ENCODE measurements around the gene GFI1B. TPM values are rescaled to one million over a fixed set of nuclear protein-coding genes. Genes with fewer than 3 reads are reported as not detected.

The GFI1B gene
- total RNA-seq, 1 donor from 2014 or later: not detected

DNA sequence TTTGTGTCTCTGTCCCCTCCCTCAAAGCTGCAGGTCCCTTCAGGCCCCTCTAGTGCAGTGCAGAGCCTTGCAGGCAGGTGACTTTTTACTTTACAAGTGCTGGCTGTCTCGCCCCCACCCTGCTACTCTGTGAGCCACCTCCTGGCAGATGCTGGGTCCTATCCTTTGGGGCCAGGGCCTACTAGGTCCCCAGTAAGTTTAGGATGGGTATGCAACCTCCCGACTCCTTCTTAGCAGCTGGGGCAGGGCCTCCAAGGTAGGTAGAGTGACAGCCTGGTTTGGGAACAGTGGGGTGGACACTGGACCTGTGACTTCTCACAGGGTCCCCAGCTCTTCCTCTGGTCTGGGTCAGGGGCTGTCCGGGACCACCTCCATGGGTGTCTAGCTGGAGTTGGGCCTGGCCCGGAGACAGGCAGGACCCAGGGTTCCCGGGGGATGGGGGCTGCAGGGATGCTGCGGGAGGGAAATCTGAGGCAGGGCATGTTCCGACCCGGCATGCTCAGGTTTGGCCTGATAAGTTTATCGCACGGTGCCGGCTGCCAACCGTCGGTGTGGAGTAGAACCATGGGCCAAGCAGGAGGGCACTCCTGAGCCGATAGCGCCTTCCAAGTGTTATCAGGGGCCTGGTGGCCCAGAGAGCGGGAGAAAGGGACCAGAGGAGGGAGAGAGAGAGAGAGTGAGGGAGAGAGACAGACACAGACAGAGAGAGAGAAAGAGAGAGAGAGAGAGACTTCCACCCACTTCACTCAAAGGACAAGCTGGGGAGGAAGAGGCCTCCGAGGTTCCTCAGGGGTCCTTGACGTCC is 20.5 kb downstream of the GFI1B start:
- FAIRE-seq: no peak
- H3K9me3 ChIP-seq (ENCODE audit: insufficient read depth, low read depth, low read length): no peaks in the 10 kb centered on the region
- Mint-ChIP-seq H3K9me3 (ENCODE audit: unreplicated experiment) (no peaks in the 10 kb centered on the region), H3K36me3 (ENCODE audit: low read depth, unreplicated experiment) (no peaks in the 10 kb centered on the region), H3K27me3 (ENCODE audit: low read depth, unreplicated experiment) (peaks cover 39% of the 10 kb centered on the region), H3K4me1 (ENCODE audit: low read depth, unreplicated experiment) (peaks cover 12% of the 10 kb centered on the region), H3K27ac (ENCODE audit: unreplicated experiment) (no peak overlapping the region), H3K4me3 (ENCODE audit: unreplicated experiment) (no peak overlapping the region)
- no peaks in the 10 kb centered on the region for H3K79me2 ChIP-seq (ENCODE audit: insufficient read depth, low read length)
- H3K4me3 ChIP-seq (ENCODE audit: insufficient read depth, low read depth, low read length): no peak overlapping the region
- no peak overlapping the region for H3K4me2 ChIP-seq (ENCODE audit: low read length)
- no peak overlapping the region for H3K9ac ChIP-seq (ENCODE audit: low read length)
- no peak overlapping the region for H2AFZ ChIP-seq (ENCODE audit: low read depth, low read length)
- TF ChIP-seq EZH2 (IDR thresholded peaks at IDR 0.05; ENCODE audit: insufficient read depth, low read length): no peak
- TF ChIP-seq, protein P1, sequence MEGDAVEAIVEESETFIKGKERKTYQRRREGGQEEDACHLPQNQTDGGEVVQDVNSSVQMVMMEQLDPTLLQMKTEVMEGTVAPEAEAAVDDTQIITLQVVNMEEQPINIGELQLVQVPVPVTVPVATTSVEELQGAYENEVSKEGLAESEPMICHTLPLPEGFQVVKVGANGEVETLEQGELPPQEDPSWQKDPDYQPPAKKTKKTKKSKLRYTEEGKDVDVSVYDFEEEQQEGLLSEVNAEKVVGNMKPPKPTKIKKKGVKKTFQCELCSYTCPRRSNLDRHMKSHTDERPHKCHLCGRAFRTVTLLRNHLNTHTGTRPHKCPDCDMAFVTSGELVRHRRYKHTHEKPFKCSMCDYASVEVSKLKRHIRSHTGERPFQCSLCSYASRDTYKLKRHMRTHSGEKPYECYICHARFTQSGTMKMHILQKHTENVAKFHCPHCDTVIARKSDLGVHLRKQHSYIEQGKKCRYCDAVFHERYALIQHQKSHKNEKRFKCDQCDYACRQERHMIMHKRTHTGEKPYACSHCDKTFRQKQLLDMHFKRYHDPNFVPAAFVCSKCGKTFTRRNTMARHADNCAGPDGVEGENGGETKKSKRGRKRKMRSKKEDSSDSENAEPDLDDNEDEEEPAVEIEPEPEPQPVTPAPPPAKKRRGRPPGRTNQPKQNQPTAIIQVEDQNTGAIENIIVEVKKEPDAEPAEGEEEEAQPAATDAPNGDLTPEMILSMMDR (IDR thresholded peaks at IDR 0.05; ENCODE audit: insufficient read depth, low read depth, low read length): no peak
- H3K27me3 ChIP-seq (ENCODE audit: insufficient read depth, low read length): peaks cover 9% of the 10 kb centered on the region
- H3K27ac ChIP-seq (ENCODE audit: low read depth, low read length): no peak overlapping the region
- no peaks in the 10 kb centered on the region for H3K4me1 ChIP-seq (ENCODE audit: insufficient read depth, low read length)
- no peaks in the 10 kb centered on the region for H4K20me1 ChIP-seq (ENCODE audit: insufficient read depth, low read length)
- no peaks in the 10 kb centered on the region for H3K36me3 ChIP-seq (ENCODE audit: insufficient read depth, low read length)
- no peak for DNase-seq (ENCODE audit: low read depth)

DNA sequence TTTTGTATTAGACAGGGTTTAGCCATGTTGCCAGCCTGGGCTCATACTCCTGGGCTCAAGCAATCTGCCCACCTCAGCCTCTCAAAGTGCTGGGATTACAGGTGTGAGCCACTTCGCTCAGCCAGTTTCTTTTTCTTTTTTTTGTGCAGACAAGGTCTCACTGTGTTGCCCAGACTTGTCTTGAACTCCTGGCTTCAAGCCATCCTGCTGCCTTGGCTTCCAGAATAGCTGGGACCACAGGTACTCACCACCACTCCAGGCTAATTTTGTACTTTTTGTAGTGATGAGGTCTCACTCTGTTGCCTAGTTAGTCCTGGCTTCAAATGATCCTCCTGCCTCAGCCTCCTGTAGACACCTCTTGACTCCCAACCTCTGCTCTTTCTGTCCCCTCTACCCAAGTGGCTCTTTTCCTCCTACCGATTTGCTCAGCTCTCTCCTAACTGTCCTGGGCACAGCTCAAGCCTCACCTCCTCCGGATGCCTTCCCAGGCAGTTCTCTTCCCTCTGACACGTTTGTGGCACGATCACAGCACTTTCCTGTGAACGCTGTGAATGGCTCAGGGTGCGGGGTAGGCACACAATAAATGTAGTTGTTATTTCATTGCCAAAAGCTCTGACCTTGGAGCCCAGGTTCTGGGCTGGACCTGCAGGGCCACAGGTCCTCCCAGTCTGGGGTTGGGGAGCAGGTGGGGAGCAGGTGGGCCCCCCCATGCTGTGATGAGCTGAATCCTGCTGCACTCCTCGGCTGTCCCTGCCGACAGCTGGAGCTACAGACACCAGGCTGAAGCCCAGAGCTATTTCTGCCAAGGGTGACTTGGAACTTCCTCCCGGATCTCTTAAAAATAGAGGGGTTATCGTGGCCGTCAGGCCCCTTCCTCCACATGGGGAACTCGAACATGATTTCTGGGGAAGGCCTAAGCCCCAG is 23.9 kb downstream of the GFI1B start:
- Histone ChIP-seq H3K27me3 (ENCODE audit: insufficient read depth, low read length) (peaks cover 10% of the 10 kb centered on the region), H3K36me3 (ENCODE audit: insufficient read depth, low read length) (no peaks in the 10 kb centered on the region), H3K4me3 (ENCODE audit: insufficient read depth, low read depth, low read length) (no peak overlapping the region), H3K9ac (ENCODE audit: low read length) (no peak overlapping the region), H4K20me1 (ENCODE audit: insufficient read depth, low read length) (no peaks in the 10 kb centered on the region), H2AFZ (ENCODE audit: low read depth, low read length) (no peak overlapping the region), H3K4me2 (ENCODE audit: low read length) (no peak overlapping the region), H3K9me3 (ENCODE audit: insufficient read depth, low read depth, low read length) (peaks cover 3% of the 10 kb centered on the region), H3K79me2 (ENCODE audit: insufficient read depth, low read length) (no peaks in the 10 kb centered on the region), H3K27ac (ENCODE audit: low read depth, low read length) (no peak overlapping the region), H3K4me1 (ENCODE audit: insufficient read depth, low read length) (no peaks in the 10 kb centered on the region)
- FAIRE-seq: no peak
- H3K4me3 Mint-ChIP-seq (ENCODE audit: unreplicated experiment): no peak overlapping the region
- TF ChIP-seq, protein P1 (IDR thresholded peaks at IDR 0.05; ENCODE audit: insufficient read depth, low read depth, low read length): no peak
- no peak for TF ChIP-seq EZH2 (IDR thresholded peaks at IDR 0.05; ENCODE audit: insufficient read depth, low read length)
- no peak overlapping the region for H3K27ac Mint-ChIP-seq (ENCODE audit: unreplicated experiment)
- H3K36me3 Mint-ChIP-seq (ENCODE audit: low read depth, unreplicated experiment): no peaks in the 10 kb centered on the region
- DNase-seq (ENCODE audit: low read depth): no peak
- peaks cover 46% of the 10 kb centered on the region for H3K27me3 Mint-ChIP-seq (ENCODE audit: low read depth, unreplicated experiment)
- H3K4me1 Mint-ChIP-seq (ENCODE audit: low read depth, unreplicated experiment): peaks cover 4% of the 10 kb centered on the region
- H3K9me3 Mint-ChIP-seq (ENCODE audit: unreplicated experiment): peaks cover 4% of the 10 kb centered on the region
